LNCAP (cell line): ENCODE results near the gene JARID2.

Experiments used
- CTCF ChIP-seq: fragments of 450-650 bp; IDR thresholded peaks from 2 replicates; pipeline ENCODE4 v1.5.1; 2017; ENCODE audit warnings: mild to moderate bottlenecking

JARID2 gene

GRCh38 chr6:15429141-15430110 lies 183.6 kb downstream of the JARID2 start:
- no peak for TF ChIP-seq CTCF

GRCh38 chr6:15430186-15430585 lies 184.3 kb downstream of the JARID2 start:
- TF ChIP-seq CTCF, result no peak

GRCh38 chr6:15430931-15431405 lies 185.1 kb downstream of the JARID2 start:
- TF ChIP-seq CTCF, result no peak

GRCh38 chr6:15431762-15432483 lies 186.1 kb downstream of the JARID2 start:
- TF ChIP-seq CTCF, result no peak

- TF ChIP-seq CTCF, result no peak
These were observed 187.6 kb downstream of the JARID2 start for GRCh38 chr6:15433511-15433861.

GRCh38 chr6:15434263-15434662 lies 188.4 kb downstream of the JARID2 start:
- TF ChIP-seq CTCF, result no peak

- TF ChIP-seq CTCF, result no peak
These were observed 189.0 kb downstream of the JARID2 start for GRCh38 chr6:15434823-15435380.
